Measurements from ENCODE around the gene UBA3.
A peak's percentile ranks its signal among the peaks of the same experiment; 100 is the strongest.

Gene UBA3

DNA sequence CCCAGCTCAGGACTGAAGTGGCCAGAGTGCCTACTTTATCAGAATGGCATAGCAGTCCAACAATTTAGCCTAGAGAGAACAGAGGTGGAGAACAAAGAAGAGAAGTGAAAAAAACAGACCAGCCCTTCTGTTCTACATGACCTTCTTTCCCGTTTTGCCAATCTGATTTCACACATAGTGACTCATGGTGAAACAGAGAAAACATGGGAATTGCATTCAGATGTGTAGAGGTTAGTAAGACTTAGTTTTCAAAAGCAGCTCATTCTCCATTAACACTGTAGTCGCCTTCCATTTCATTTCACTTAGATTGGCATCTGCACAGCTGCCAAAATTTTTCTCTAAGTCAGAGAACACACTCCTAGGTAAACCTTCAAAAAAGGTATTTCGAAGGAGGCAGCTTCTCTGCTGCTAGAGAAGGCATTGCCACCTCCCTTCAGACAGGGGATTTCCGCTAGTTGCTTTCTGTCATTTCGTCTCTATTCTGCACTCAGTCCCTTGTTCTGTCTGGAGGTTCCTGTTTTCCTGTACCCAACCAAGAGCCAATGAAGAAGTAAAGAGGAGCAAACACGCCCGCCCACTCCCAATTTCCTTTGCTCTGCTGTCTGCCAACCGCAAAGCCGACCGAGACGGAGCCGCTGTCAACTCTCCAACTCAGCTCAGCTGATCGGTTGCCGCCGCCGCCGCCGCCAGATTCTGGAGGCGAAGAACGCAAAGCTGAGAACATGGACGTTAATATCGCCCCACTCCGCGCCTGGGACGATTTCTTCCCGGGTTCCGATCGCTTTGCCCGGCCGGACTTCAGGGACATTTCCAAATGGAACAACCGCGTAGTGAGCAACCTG, 4.4 kb upstream of the UBA3 start, which contains the start of gene ARL6IP5:
Gene ARL6IP5 (plus strand): TSS at position 612 of the 842 bp plus-strand sequence. CDS start 111 bp downstream, at position 723.
- H3K4me2 ChIP-seq (ENCODE audit: low read length) = peak within 1 kb of the TSS; percentile 95

DNA sequence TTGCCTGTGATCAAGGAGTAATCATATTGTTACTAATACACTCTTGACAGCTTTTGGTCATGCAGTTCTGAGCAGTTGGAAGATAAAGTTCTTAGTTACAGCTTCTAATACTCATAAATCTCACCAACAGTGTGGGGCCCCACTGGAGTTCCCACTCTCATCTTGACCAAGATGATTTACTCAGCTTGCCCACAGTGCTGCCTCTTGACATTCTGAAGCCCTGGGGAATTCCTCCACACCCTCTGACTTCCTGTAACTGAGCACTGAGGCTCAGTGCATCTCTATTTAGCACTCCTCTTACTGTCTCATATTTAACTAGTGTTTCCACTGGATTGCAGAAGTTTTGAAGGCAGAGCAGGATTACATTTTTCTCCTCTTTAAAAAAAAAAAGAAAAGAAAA, 2.6 kb upstream of the UBA3 start:
- peak overlapping the region; percentile 95 for H3K4me2 ChIP-seq (ENCODE audit: low read length)
- no peaks in the 10 kb centered on the region for H3K27me3 ChIP-seq (ENCODE audit: control insufficient read depth, low read length)
- peak overlapping the region; percentile 88 for H3K27ac ChIP-seq (ENCODE audit: low read depth, low read length)
- H3K36me3 ChIP-seq (ENCODE audit: control insufficient read depth, low read length) = peaks cover 11% of the 10 kb centered on the region; the same call in 1 of the 2 replicates
- H3K4me3 ChIP-seq (ENCODE audit: low read length) = peak overlapping the region; percentile 92
- no peaks in the 10 kb centered on the region for H3K9me3 ChIP-seq (ENCODE audit: control insufficient read depth, insufficient read depth, low read length)
- TF ChIP-seq EZH2phosphoT487 (IDR thresholded peaks at IDR 0.05; ENCODE audit: borderline replicate concordance, low read length) = no peak
- TF ChIP-seq, protein P1, sequence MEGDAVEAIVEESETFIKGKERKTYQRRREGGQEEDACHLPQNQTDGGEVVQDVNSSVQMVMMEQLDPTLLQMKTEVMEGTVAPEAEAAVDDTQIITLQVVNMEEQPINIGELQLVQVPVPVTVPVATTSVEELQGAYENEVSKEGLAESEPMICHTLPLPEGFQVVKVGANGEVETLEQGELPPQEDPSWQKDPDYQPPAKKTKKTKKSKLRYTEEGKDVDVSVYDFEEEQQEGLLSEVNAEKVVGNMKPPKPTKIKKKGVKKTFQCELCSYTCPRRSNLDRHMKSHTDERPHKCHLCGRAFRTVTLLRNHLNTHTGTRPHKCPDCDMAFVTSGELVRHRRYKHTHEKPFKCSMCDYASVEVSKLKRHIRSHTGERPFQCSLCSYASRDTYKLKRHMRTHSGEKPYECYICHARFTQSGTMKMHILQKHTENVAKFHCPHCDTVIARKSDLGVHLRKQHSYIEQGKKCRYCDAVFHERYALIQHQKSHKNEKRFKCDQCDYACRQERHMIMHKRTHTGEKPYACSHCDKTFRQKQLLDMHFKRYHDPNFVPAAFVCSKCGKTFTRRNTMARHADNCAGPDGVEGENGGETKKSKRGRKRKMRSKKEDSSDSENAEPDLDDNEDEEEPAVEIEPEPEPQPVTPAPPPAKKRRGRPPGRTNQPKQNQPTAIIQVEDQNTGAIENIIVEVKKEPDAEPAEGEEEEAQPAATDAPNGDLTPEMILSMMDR (IDR thresholded peaks at IDR 0.05; ENCODE audit: low read depth, low read length, poor library complexity, severe bottlenecking) = no peak
- peaks cover 77% of the 10 kb centered on the region for H3K4me1 ChIP-seq (ENCODE audit: control insufficient read depth, low read length)
- H3F3A ChIP-seq (ENCODE audit: control insufficient read depth, insufficient read depth) = peaks cover 28% of the 10 kb centered on the region
- H3K79me2 ChIP-seq (ENCODE audit: control insufficient read depth, low read length) = peaks cover 43% of the 10 kb centered on the region
- no peaks in the 10 kb centered on the region for H3K9me2 ChIP-seq (replicated peaks; ENCODE audit: control insufficient read depth, low read length)
- no peaks in the 10 kb centered on the region for H4K20me1 ChIP-seq (ENCODE audit: control insufficient read depth, insufficient read depth, low read depth, low read length)

More for the DNA sequence above, 4.4 kb upstream of the UBA3 start, which contains the start of gene ARL6IP5:
- peaks cover 77% of the 10 kb centered on the region for H3K4me1 ChIP-seq (ENCODE audit: control insufficient read depth, low read length)
- H3K9me2 ChIP-seq (replicated peaks; ENCODE audit: control insufficient read depth, low read length) = no peaks in the 10 kb centered on the region
- peaks cover 37% of the 10 kb centered on the region for H3K79me2 ChIP-seq (ENCODE audit: control insufficient read depth, low read length)
- no peaks in the 10 kb centered on the region for H4K20me1 ChIP-seq (ENCODE audit: control insufficient read depth, insufficient read depth, low read depth, low read length)
- H3K4me3 ChIP-seq (ENCODE audit: low read length) = peak within 1 kb of the TSS; percentile 92
- peaks cover 30% of the 10 kb centered on the region for H3F3A ChIP-seq (ENCODE audit: control insufficient read depth, insufficient read depth)
- H3K9me3 ChIP-seq (ENCODE audit: control insufficient read depth, insufficient read depth, low read length) = no peaks in the 10 kb centered on the region
- TF ChIP-seq EZH2phosphoT487 (IDR thresholded peaks at IDR 0.05; ENCODE audit: borderline replicate concordance, low read length) = no peak
- TF ChIP-seq, protein P1 (IDR thresholded peaks at IDR 0.05; ENCODE audit: low read depth, low read length, poor library complexity, severe bottlenecking) = no peak
- H3K27ac ChIP-seq (ENCODE audit: low read depth, low read length) = peak within 1 kb of the TSS; percentile 88
- no peaks in the 10 kb centered on the region for H3K27me3 ChIP-seq (ENCODE audit: control insufficient read depth, low read length)
- H3K36me3 ChIP-seq (ENCODE audit: control insufficient read depth, low read length) = peaks cover 2% of the 10 kb centered on the region; the same call in 1 of the 2 replicates

DNA sequence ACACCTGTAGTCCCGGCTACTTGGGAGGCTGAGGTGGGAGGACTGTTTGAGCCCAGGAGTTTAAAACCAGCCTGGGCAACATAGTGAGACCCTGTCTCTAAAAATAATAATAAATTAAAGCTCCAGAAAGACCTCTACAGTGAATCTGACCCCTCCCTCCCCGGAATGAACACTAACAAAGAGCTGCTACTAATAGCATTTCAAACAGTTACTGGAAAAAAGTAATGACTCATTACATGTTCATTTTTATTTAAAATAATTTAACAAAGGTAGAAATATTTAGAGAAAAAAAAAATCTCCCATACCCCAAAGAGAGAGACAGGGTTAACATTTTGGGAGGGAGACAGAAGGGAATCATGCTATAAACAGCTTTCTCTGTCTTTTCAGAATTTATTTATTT, 2.2 kb upstream of the UBA3 start:
- TF ChIP-seq, protein P1 (IDR thresholded peaks at IDR 0.05; ENCODE audit: low read depth, low read length, poor library complexity, severe bottlenecking) = no peak
- TF ChIP-seq EZH2phosphoT487 (IDR thresholded peaks at IDR 0.05; ENCODE audit: borderline replicate concordance, low read length) = no peak
- Histone ChIP-seq H3F3A (ENCODE audit: control insufficient read depth, insufficient read depth) (peaks cover 25% of the 10 kb centered on the region), H3K9me2 (replicated peaks; ENCODE audit: control insufficient read depth, low read length) (no peaks in the 10 kb centered on the region), H3K9me3 (ENCODE audit: control insufficient read depth, insufficient read depth, low read length) (no peaks in the 10 kb centered on the region), H4K20me1 (ENCODE audit: control insufficient read depth, insufficient read depth, low read depth, low read length) (no peaks in the 10 kb centered on the region), H3K79me2 (ENCODE audit: control insufficient read depth, low read length) (peaks cover 48% of the 10 kb centered on the region), H3K4me1 (ENCODE audit: control insufficient read depth, low read length) (peaks cover 76% of the 10 kb centered on the region), H3K4me3 (ENCODE audit: low read length) (peak overlapping the region; percentile 92), H3K27ac (ENCODE audit: low read depth, low read length) (peak overlapping the region; percentile 88), H3K27me3 (ENCODE audit: control insufficient read depth, low read length) (no peaks in the 10 kb centered on the region), H3K36me3 (ENCODE audit: control insufficient read depth, low read length) (peaks cover 15% of the 10 kb centered on the region; the same call in 1 of the 2 replicates), H3K4me2 (ENCODE audit: low read length) (peak overlapping the region; percentile 95)
